HCT116 (cell line): ENCODE results near the gene ACTL7B. TPM values are rescaled to one million over a fixed set of nuclear protein-coding genes. Genes with fewer than 3 reads are reported as not detected.

Experiments
- ATAC-seq: fragments of 200-7000 bp; cut with Tn5 transposase; 2 replicates; pipeline ENCODE4 v1.9.1; 2020; ENCODE audit warnings: mild to moderate bottlenecking, moderate library complexity
- BruUV-seq: library from RNA; stranded (reverse); fragments of 400-500 nt; replicated peaks from 2 replicates; lab custom pipeline; 2021; lab: Mats Ljungman, UMichigan
- CTCF ChIA-PET: fragments of 300-600 bp; sonication (Branson Sonifier 250); formaldehyde crosslinking; loops from one replicate; lab custom pipeline; 2021; ENCODE audit warnings: antibody characterized with exemption; lab: Charles Lee
- POLR2A ChIA-PET: fragments of 300-600, 350-600 bp; sonication (Branson Sonifier 250); formaldehyde crosslinking; loops from one replicate; lab custom pipeline; 2021; ENCODE audit warnings: antibody characterized with exemption; lab: Charles Lee
- RAD21 ChIA-PET, 2 experiments: fragments of 300-600 bp; sonication (Branson Sonifier 250); formaldehyde crosslinking; loops; one replicate each; lab custom pipeline; 2023; ENCODE audit warnings: low total read pairs in 2 of 2; ENCODE audit not compliant: uncharacterized antibody in 2 of 2, unreplicated experiment in 2 of 2, low non-redundant PET in 1 of 2; lab: Charles Lee
- DNase-seq: peaks from one replicate; pipeline ENCODE4 v3.0.0-alpha.2; 2010; ENCODE audit warnings: low read depth, low spot score
- H2AFZ ChIP-seq: fragments of 200-600 bp; shearing (Covaris generic), sonication (generic); 2 replicates; pipeline ENCODE4 v1.6.1; 2017; ENCODE audit warnings: low read depth, mixed run types, mixed read lengths, antibody characterized with exemption, low read length; ENCODE audit not compliant: poor library complexity, severe bottlenecking
- H3K27ac ChIP-seq: 2 replicates; pipeline ENCODE4 v1.5.1; 2012; ENCODE audit warnings: low read depth, low read length
- H3K27me3 ChIP-seq: fragments of 200-600 bp; sonication (generic); 2 replicates; pipeline ENCODE4 v1.6.1; 2016; ENCODE audit warnings: mixed run types, low read length, mixed read lengths; ENCODE audit not compliant: insufficient read depth
- H3K36me3 ChIP-seq, 2 experiments: fragments of 200-500 bp in 1 of 2; fragments of 200-600 bp in 1 of 2; sonication (Bioruptor generic) in 1 of 2; sonication (generic) in 1 of 2; 2 replicates each; pipeline versions ENCODE4 v1.5.1 to v1.6.1; 2014 to 2016; ENCODE audit warnings: low read length in 2 of 2, inconsistent platforms in 1 of 2, mixed read lengths in 1 of 2, mixed run types in 1 of 2; ENCODE audit not compliant: insufficient read depth in 2 of 2, control insufficient read depth in 1 of 2
- H3K4me1 ChIP-seq, 2 experiments: fragments of 200-600 bp in 1 of 2; sonication (generic) in 1 of 2; 2 replicates each; pipeline versions ENCODE4 v1.5.1 to v1.6.1; 2012 to 2017; ENCODE audit warnings: low read length in 2 of 2, inconsistent platforms in 1 of 2, mild to moderate bottlenecking in 1 of 2, mixed read lengths in 1 of 2, mixed run types in 1 of 2, moderate library complexity in 1 of 2; ENCODE audit not compliant: insufficient read depth in 2 of 2, control insufficient read depth in 1 of 2
- H3K4me2 ChIP-seq: fragments of 200-600 bp; sonication (generic); 2 replicates; pipeline ENCODE4 v1.6.1; 2017; ENCODE audit warnings: mixed run types, low read length, mixed read lengths
- H3K4me3 ChIP-seq, 2 experiments: fragments of 200-600 bp in 1 of 2; sonication (generic) in 1 of 2; replicated peaks in 1 of 2; 2 replicates each; pipeline ENCODE4 v1.5.1; 2011 to 2016; ENCODE audit warnings: low read length in 2 of 2, control low read depth in 1 of 2, low read depth in 1 of 2, mild to moderate bottlenecking in 1 of 2, mixed read lengths in 1 of 2, mixed run types in 1 of 2
- H3K79me2 ChIP-seq: fragments of 200-600 bp; sonication (generic); 2 replicates; pipeline ENCODE4 v1.6.1; 2017; ENCODE audit warnings: mild to moderate bottlenecking, mixed run types, low read length, moderate library complexity, mixed read lengths; ENCODE audit not compliant: insufficient read depth
- H3K9ac ChIP-seq: fragments of 200-600 bp; sonication (generic); 2 replicates; pipeline ENCODE4 v1.6.1; 2016; ENCODE audit warnings: low read length, mixed read lengths
- H3K9me2 ChIP-seq: fragments of 200-600 bp; sonication (generic), shearing (Covaris generic); 2 replicates; pipeline ENCODE4 v1.6.1; 2017; ENCODE audit warnings: mixed run types, mild to moderate bottlenecking, moderate library complexity; ENCODE audit not compliant: insufficient read depth
- H3K9me3 ChIP-seq, 2 experiments: fragments of 200-500 bp in 1 of 2; fragments of 200-600 bp in 1 of 2; sonication (Bioruptor generic) in 1 of 2; sonication (generic) in 1 of 2; 2 replicates each; pipeline ENCODE4 v1.6.1; 2014 to 2017; ENCODE audit warnings: low read length in 2 of 2, mixed read lengths in 2 of 2, inconsistent platforms in 1 of 2, low read depth in 1 of 2, mild to moderate bottlenecking in 1 of 2, mixed run types in 1 of 2, moderate library complexity in 1 of 2; ENCODE audit not compliant: control insufficient read depth in 1 of 2, insufficient read depth in 1 of 2
- H4K20me1 ChIP-seq: fragments of 200-600 bp; sonication (generic), shearing (Covaris generic); 2 replicates; pipeline ENCODE4 v1.6.1; 2017; ENCODE audit warnings: mixed run types, mild to moderate bottlenecking, moderate library complexity; ENCODE audit not compliant: insufficient read depth
- CEBPB ChIP-seq: IDR thresholded peaks from 2 replicates; pipeline ENCODE4 v1.6.1; 2012; ENCODE audit warnings: low read depth
- CTCF ChIP-seq, 3 experiments: fragments of 200-600 bp in 1 of 3; sonication (generic) in 1 of 3; IDR thresholded peaks in 2 of 3; conservative IDR thresholded peaks in 1 of 3; 2 replicates each; pipeline ENCODE4 v1.5.1; 2012 to 2017; ENCODE audit warnings: low read depth in 2 of 3, low read length in 2 of 3, antibody characterized with exemption in 1 of 3, borderline replicate concordance in 1 of 3, control low read depth in 1 of 3, mild to moderate bottlenecking in 1 of 3, mixed read lengths in 1 of 3, mixed run types in 1 of 3, moderate library complexity in 1 of 3; ENCODE audit not compliant: insufficient read depth in 1 of 3
- JUND ChIP-seq: IDR thresholded peaks from 2 replicates; pipeline ENCODE4 v1.6.1; 2012
- RAD21 ChIP-seq: IDR thresholded peaks from 2 replicates; pipeline ENCODE4 v1.6.1; 2012; ENCODE audit warnings: low read depth, mild to moderate bottlenecking
- SIN3A ChIP-seq: IDR thresholded peaks from 2 replicates; pipeline ENCODE4 v1.6.1; 2012; ENCODE audit warnings: low read depth
- SP1 ChIP-seq: IDR thresholded peaks from 2 replicates; pipeline ENCODE4 v1.6.1; 2012; ENCODE audit warnings: low read depth
- SRF ChIP-seq: IDR thresholded peaks from 2 replicates; pipeline ENCODE4 v1.6.1; 2012; ENCODE audit warnings: low read depth
- YY1 ChIP-seq: IDR thresholded peaks from 2 replicates; pipeline ENCODE4 v1.6.1; 2011; ENCODE audit warnings: low read length, low read depth, moderate library complexity, mild to moderate bottlenecking; ENCODE audit not compliant: insufficient replicate concordance; ENCODE audit errors: extremely low read depth
- ZBTB33 ChIP-seq: IDR thresholded peaks from 2 replicates; pipeline ENCODE4 v1.6.1; 2011; ENCODE audit warnings: mild to moderate bottlenecking, low read length, moderate library complexity; ENCODE audit not compliant: insufficient replicate concordance; ENCODE audit errors: extremely low read depth
- ZFX ChIP-seq: fragments of 450-650 bp; IDR thresholded peaks from 2 replicates; pipeline ENCODE4 v1.6.1; 2017
- intact Hi-C: fragments of 100-400 bp; cut with micrococcal nuclease; formaldehyde crosslinking; loops from 2 replicates; pipeline ENCODE4 v1.10.0; 2022
- total RNA-seq: library from RNA; stranded (reverse); gene quantifications from one replicate; pipeline ENCODE4 v1.2.1, GENCODE V29; 2021; ENCODE audit not compliant: unreplicated experiment

The ACTL7B gene
- total RNA-seq, 1 experiment from 2014 or later: not detected

GRCh38 chr9:108844391-108844790 is 11.4 kb downstream of the ACTL7B start:
- Histone ChIP-seq H3K4me2 (no peak overlapping the region), H4K20me1 (no peaks in the 10 kb centered on the region), H3K9me3 (no peaks in the 10 kb centered on the region), H3K4me1 (no peaks in the 10 kb centered on the region), H3K36me3 (no peaks in the 10 kb centered on the region), H2AFZ (no peak overlapping the region), H3K9ac (no peak overlapping the region), H3K9me2 (peaks cover 5% of the 10 kb centered on the region; the same call in 1 of the 2 replicates), H3K79me2 (no peaks in the 10 kb centered on the region), H3K27ac (no peak overlapping the region), H3K4me3 (no peak overlapping the region), H3K27me3 (no peaks in the 10 kb centered on the region)
- ChIA-PET POLR2A (no interaction called here), RAD21 (no interaction called here), CTCF (interaction anchor here (0.7 to 0.9 kb wide), 2 partner anchors 9 to 210 kb away, joined by 3 to 4 read pairs; no protein-coding TSS in a partner anchor)
- TF ChIP-seq YY1 (no peak), JUND (no peak), CTCF (IDR thresholded peaks at IDR 0.05 in 2 of 3, conservative IDR thresholded peaks at IDR 0.05 in 1 of 3; ENCODE audit: borderline replicate concordance in 1 of 3, insufficient read depth in 1 of 3, low read depth in 2 of 3, low read length in 2 of 3) (no peak), ZBTB33 (no peak), ZFX (no peak), CEBPB (no peak), SIN3A (no peak), RAD21 (no peak), SRF (no peak), SP1 (no peak)
- DNase-seq (no peak), ATAC-seq (no peak)
- BruUV-seq: no TSS peak
- intact Hi-C loops: no loop called here
